Parathyroid adenoma (tissue), 2 donors: Measurements from ENCODE around the gene DCUN1D2.
"Not testable (repeated sequence)": the region's sequence is repeated elsewhere in the genome, so short reads cannot be mapped to it uniquely, and the experiment has no call there.

Experiments used
- H2AFZ ChIP-seq: fragments of 300-600 bp; sonication (generic); one replicate; pipeline ENCODE4 v1.7.0; 2017; ENCODE audit warnings: antibody characterized with exemption, mild to moderate bottlenecking
- H3K27ac ChIP-seq: fragments of 300-600 bp; sonication (generic); one replicate; pipeline ENCODE4 v1.7.0; 2017
- H3K27me3 ChIP-seq: fragments of 300-600 bp; sonication (generic); one replicate; pipeline ENCODE4 v1.7.0; 2017; ENCODE audit warnings: low read length; ENCODE audit not compliant: control insufficient read depth, insufficient read depth
- H3K36me3 ChIP-seq: fragments of 300-600 bp; sonication (generic); one replicate; pipeline ENCODE4 v1.7.0; 2017; ENCODE audit warnings: low read length; ENCODE audit not compliant: control insufficient read depth, insufficient read depth
- H3K4me1 ChIP-seq: fragments of 300-600 bp; sonication (generic); one replicate; pipeline ENCODE4 v1.7.0; 2017; ENCODE audit warnings: control low read depth
- H3K4me2 ChIP-seq: fragments of 300-600 bp; sonication (generic); one replicate; pipeline ENCODE4 v1.7.0; 2017; ENCODE audit warnings: low read length
- H3K4me3 ChIP-seq: fragments of 300-600 bp; sonication (generic); one replicate; pipeline ENCODE4 v1.7.0; 2017; ENCODE audit warnings: low read depth, low read length
- H3K79me2 ChIP-seq: fragments of 300-600 bp; sonication (generic); one replicate; pipeline ENCODE4 v1.7.0; 2017; ENCODE audit warnings: control low read depth
- H3K9ac ChIP-seq: fragments of 300-600 bp; sonication (generic); one replicate; pipeline ENCODE4 v1.7.0; 2017; ENCODE audit warnings: mild to moderate bottlenecking
- H3K9me3 ChIP-seq: fragments of 300-600 bp; sonication (generic); one replicate; pipeline ENCODE4 v1.7.0; 2017; ENCODE audit warnings: low read length; ENCODE audit not compliant: control insufficient read depth
- CTCF ChIP-seq: fragments of 300-600 bp; sonication (generic); IDR thresholded peaks from one replicate; pipeline ENCODE4 v1.7.0; 2017; ENCODE audit warnings: antibody characterized with exemption, mild to moderate bottlenecking
- donor health status: primary hyperparathyroidism.

Gene DCUN1D2

DNA sequence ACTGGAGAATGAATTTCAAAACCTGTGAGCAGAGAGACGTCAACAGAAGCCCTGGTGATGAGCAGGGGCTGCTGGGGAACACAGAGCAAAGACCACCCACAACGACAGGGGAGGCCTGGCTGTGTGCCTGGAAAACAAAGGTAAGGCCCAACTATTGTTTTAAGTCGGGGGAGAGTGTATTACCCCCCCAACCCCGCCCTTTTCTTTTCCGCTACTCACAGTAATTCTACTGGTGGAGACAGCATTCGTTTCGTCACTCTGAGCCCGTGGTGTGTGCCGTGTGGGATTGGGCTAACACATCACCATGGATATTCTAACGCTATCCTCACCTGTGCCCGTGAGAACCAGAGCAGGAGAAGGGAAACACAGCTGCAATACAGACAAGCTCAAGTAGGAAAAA is 18.7 kb downstream of the DCUN1D2 start:
- no peaks in the 10 kb centered on the region for H3K27me3 ChIP-seq
- H3K36me3 ChIP-seq = no peaks in the 10 kb centered on the region
- no peak overlapping the region for H3K4me2 ChIP-seq
- no peaks in the 10 kb centered on the region for H3K9me3 ChIP-seq
- no peaks in the 10 kb centered on the region for H3K79me2 ChIP-seq
- H3K9ac ChIP-seq = no peak overlapping the region
- peak overlapping the region; percentile 34 for H3K27ac ChIP-seq
- no peak overlapping the region for H2AFZ ChIP-seq
- H3K4me3 ChIP-seq = no peak overlapping the region
- no peaks in the 10 kb centered on the region for H3K4me1 ChIP-seq
- no peak for TF ChIP-seq CTCF

DNA sequence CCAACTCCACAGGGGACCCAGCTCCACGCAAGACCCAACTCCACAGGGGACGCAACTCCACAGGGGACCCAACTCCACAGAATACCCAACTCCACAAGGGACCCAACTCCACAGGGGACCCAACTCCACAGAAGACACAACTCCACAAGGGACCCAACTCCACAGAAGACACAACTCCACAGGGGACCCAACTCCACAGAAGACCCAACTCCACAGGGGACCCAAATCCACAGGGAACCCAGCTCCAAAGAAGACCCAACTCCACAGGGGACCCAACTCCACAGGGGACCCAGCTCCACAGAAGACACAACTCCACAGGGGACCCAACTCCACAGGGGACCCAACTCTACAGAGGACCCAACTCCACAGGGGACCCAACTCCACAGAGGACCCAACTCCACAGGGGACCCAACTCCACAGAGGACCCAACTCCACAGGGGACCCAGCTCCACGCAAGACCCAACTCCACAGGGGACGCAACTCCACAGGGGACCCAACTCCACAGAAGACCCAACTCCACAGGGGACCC is 19.8 kb downstream of the DCUN1D2 start:
- H3K27ac ChIP-seq, H3K79me2 ChIP-seq, H3K4me2 ChIP-seq, H3K9me3 ChIP-seq, H3K4me3 ChIP-seq, H3K36me3 ChIP-seq, H3K27me3 ChIP-seq, H3K4me1 ChIP-seq, H3K9ac ChIP-seq, H2AFZ ChIP-seq: not testable (repeated sequence)

DNA sequence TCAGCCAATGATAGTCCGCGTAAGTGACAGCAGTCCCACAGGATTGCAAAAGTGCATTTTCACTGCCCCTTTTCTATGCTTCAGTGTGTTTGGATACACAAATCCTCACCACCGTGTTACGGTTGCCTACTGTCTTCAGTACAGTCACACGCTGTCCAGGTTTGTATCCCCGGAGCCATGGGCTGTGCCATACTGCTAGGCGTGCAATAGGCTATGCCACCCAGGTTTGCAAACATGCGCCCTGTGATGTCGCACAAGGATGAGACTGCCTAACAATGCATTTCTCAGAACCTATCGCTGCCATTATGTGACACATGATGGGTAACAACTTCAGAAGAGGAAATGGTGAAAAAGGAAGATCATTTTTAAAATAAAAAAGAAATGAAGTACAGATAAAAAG is 20.4 kb downstream of the DCUN1D2 start:
- Histone ChIP-seq H3K4me2 (no peak overlapping the region), H3K4me1 (no peaks in the 10 kb centered on the region), H3K27ac (no peak overlapping the region), H3K79me2 (no peaks in the 10 kb centered on the region), H3K9me3 (no peaks in the 10 kb centered on the region), H2AFZ (no peak overlapping the region), H3K9ac (no peak overlapping the region), H3K4me3 (no peak overlapping the region), H3K36me3 (no peaks in the 10 kb centered on the region), H3K27me3 (no peaks in the 10 kb centered on the region)
- TF ChIP-seq CTCF = no peak

- no peak overlapping the region for H2AFZ ChIP-seq
- H3K4me2 ChIP-seq = no peak overlapping the region
- no peak overlapping the region for H3K9ac ChIP-seq
- H3K27ac ChIP-seq = no peak overlapping the region
- no peaks in the 10 kb centered on the region for H3K4me1 ChIP-seq
- H3K79me2 ChIP-seq = no peaks in the 10 kb centered on the region
- no peaks in the 10 kb centered on the region for H3K27me3 ChIP-seq
- TF ChIP-seq CTCF = no peak
- no peaks in the 10 kb centered on the region for H3K36me3 ChIP-seq
- H3K9me3 ChIP-seq = no peaks in the 10 kb centered on the region
- H3K4me3 ChIP-seq = no peak overlapping the region
Measured at GRCh38 chr13:113469582-113469981, 20.9 kb downstream of the DCUN1D2 start.

GRCh38 chr13:113468472-113469201 is 21.9 kb downstream of the DCUN1D2 start:
- H3K27ac ChIP-seq = no peak overlapping the region
- H3K36me3 ChIP-seq = no peaks in the 10 kb centered on the region

More at GRCh38 chr13:113468472-113469201, 21.9 kb downstream of the DCUN1D2 start:
- H3K4me1 ChIP-seq = no peaks in the 10 kb centered on the region
- H2AFZ ChIP-seq = no peak overlapping the region
- H3K79me2 ChIP-seq = no peaks in the 10 kb centered on the region
- no peak overlapping the region for H3K4me2 ChIP-seq
- H3K27me3 ChIP-seq = no peaks in the 10 kb centered on the region
- no peak overlapping the region for H3K9ac ChIP-seq
- TF ChIP-seq CTCF = no peak
- H3K9me3 ChIP-seq = no peaks in the 10 kb centered on the region
- no peak overlapping the region for H3K4me3 ChIP-seq
